GM19023 (cell line): ENCODE measurements around the gene INAFM1.
"Not testable (repeated sequence)": the region's sequence is repeated elsewhere in the genome, so short reads cannot be mapped to it uniquely, and the experiment has no call there.

Source experiments
- ATAC-seq: cut with Tn5 transposase; IDR thresholded peaks from one replicate; pipeline ENCODE4 v1.9.1; 2021; ENCODE audit warnings: mild to moderate bottlenecking, moderate library complexity; ENCODE audit not compliant: unreplicated experiment

INAFM1 gene

GRCh38 chr19:47267350-47267759 lies 7.3 kb upstream of the INAFM1 start:
- no peak for ATAC-seq

GRCh38 chr19:47268028-47268427 lies 6.7 kb upstream of the INAFM1 start:
- no peak for ATAC-seq

- no peak for ATAC-seq
These were observed 5.1 kb upstream of the INAFM1 start for GRCh38 chr19:47269596-47269995.

GRCh38 chr19:47270408-47270807 lies 4.3 kb upstream of the INAFM1 start:
- no peak for ATAC-seq

GRCh38 chr19:47271949-47272348 lies 2.7 kb upstream of the INAFM1 start:
- ATAC-seq = no peak

- no peak for ATAC-seq
These were observed 2.0 kb upstream of the INAFM1 start for GRCh38 chr19:47272448-47273312.

GRCh38 chr19:47273313-47274070 lies 1.2 kb upstream of the INAFM1 start:
- ATAC-seq = peak; percentile 60

GRCh38 chr19:47274891-47275761 lies 441 bp downstream of the INAFM1 start:
- ATAC-seq = peak; percentile 26

GRCh38 chr19:47275791-47276461 lies 1.2 kb downstream of the INAFM1 start:
- ATAC-seq = no peak

GRCh38 chr19:47276513-47276912 lies 1.8 kb downstream of the INAFM1 start:
- not testable (repeated sequence) for ATAC-seq

- ATAC-seq = no peak
These were observed 5.6 kb downstream of the INAFM1 start for GRCh38 chr19:47280183-47280797.

- ATAC-seq = no peak
These were observed 8.8 kb downstream of the INAFM1 start for GRCh38 chr19:47283405-47284059.

GRCh38 chr19:47284324-47284899 lies 9.7 kb downstream of the INAFM1 start:
- no peak for ATAC-seq

- no peak for ATAC-seq
These were observed 21.4 kb downstream of the INAFM1 start for GRCh38 chr19:47296036-47296435.

- not testable (repeated sequence) for ATAC-seq
These were observed 26.2 kb downstream of the INAFM1 start for GRCh38 chr19:47300867-47301266.

GRCh38 chr19:47302249-47302648 lies 27.6 kb downstream of the INAFM1 start:
- no peak for ATAC-seq

GRCh38 chr19:47303966-47304365 lies 29.3 kb downstream of the INAFM1 start:
- ATAC-seq = no peak

GRCh38 chr19:47305309-47305751 lies 30.6 kb downstream of the INAFM1 start:
- ATAC-seq = no peak

GRCh38 chr19:47306303-47306702 lies 31.6 kb downstream of the INAFM1 start:
- no peak for ATAC-seq
